HCT116 (cell line): ENCODE measurements around the gene PDE6H.

ENCODE experiments used
- CTCF ChIP-seq, 3 experiments: fragments of 200-600 bp in 1 of 3; sonication (generic) in 1 of 3; IDR thresholded peaks in 2 of 3; conservative IDR thresholded peaks in 1 of 3; 2 replicates each; pipeline ENCODE4 v1.5.1; 2012 to 2017; ENCODE audit warnings: low read depth in 2 of 3, low read length in 2 of 3, antibody characterized with exemption in 1 of 3, borderline replicate concordance in 1 of 3, control low read depth in 1 of 3, mild to moderate bottlenecking in 1 of 3, mixed read lengths in 1 of 3, mixed run types in 1 of 3, moderate library complexity in 1 of 3; ENCODE audit not compliant: insufficient read depth in 1 of 3
- MAX ChIP-seq: IDR thresholded peaks from 2 replicates; pipeline ENCODE4 v1.6.1; 2012
- REST ChIP-seq: IDR thresholded peaks from 2 replicates; pipeline ENCODE4 v1.6.1; 2012; ENCODE audit warnings: low read depth

GRCh38 chr12:14986449-14986848 is 13.6 kb downstream of the PDE6H start:
- TF ChIP-seq CTCF (IDR thresholded peaks at IDR 0.05 in 2 of 3, conservative IDR thresholded peaks at IDR 0.05 in 1 of 3; ENCODE audit: borderline replicate concordance in 1 of 3, insufficient read depth in 1 of 3, low read depth in 2 of 3, low read length in 2 of 3): peak in 2 of 3 experiments; percentile 10 to 14; a peak in 1 of 6 replicates
- TF ChIP-seq REST: no peak
- no peak for TF ChIP-seq MAX
